Measurements from ENCODE around the gene DR1.
"Not testable (repeated sequence)": the region's sequence is repeated elsewhere in the genome, so short reads cannot be mapped to it uniquely, and the experiment has no call there.

Gene DR1

DNA sequence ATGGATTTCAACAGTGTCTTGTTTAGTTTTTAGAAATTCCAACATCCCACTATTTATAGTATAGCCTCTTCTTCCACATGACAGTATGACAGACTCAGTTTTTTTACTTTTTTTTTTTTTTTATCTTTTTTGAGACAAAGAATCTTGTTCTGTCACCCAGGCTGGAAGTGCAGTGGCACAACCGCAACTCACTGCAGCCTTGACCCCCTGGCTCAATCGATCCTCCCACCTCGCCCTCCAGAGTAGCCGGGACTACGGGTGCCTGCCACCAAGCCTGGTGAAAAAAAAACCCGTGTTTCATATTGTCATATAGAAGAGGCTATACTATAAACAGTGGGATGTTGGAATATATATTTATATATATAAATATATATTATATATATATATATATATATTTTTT is 1.2 kb upstream of the DR1 start:
- no peak for DNase-seq

DNA sequence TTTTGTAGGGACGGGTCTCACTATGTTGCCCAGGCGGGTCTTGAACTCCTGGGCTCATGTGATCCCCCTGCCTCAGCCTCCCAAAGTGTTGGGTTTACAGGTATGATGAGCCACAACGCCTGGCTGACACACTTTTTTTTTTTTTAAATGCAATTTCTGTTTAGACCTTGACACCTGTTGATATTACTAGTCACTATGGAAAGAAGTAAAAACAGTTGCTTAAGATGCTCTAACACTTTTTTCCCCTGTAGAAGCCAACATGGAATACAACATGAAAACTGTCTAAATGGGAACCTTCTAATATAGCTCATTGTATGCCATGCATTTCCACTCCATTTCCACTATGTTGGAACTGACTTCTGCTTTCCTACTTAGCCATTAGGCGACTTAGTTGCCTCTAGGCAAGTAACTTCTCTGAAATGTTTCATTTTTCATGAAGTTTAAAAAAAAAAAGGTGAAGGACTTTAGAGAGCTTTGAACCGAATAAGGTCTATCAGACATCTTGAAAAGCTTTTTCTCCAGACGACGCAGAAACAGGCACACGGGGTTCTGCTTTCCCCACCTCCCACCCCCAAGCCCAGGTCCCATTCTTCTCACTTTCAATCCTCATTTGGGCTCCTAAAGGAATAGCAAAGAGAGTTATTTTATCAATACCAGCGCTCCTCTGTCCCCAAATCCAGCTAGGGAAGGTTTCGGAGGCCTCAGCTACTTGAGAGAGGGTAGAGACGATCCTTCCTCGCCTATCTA is 648 bp upstream of the DR1 start:
- no peak for DNase-seq

- DNase-seq, result peak; percentile 15
Measured at GRCh38 chr1:93346421-93346993, 800 bp downstream of the DR1 start.

- no peak for DNase-seq
Measured at GRCh38 chr1:93347334-93347899, 1.7 kb downstream of the DR1 start.

DNA sequence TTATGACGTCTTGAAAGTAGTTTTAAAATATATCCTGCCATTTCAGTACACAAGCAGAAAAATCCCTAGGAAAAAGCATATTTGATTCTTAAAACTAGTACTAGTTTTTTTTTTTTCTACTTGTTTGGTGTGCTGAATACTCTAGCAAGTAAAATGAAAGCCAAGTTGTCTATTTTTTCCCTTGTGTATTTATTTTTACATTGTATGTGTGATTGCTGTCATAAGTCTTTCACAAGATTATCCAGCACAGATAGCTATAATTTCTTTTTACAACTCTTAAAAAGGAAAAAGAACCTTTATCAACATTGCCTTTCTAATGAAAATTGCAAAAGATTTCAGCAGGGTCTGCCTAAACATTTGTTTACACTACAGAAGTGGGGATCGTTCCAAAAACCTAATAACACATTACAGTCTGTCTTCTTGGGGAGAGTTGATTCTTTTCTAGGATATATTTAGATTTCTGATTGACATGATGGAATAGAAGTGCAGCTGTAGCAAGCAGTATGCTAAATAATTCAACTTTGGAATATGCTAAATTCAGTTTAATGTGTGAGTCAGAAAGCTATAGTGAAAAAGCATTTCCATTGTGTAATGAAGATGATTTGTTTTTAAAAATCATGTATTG is 2.5 kb downstream of the DR1 start:
- no peak for DNase-seq

- no peak for DNase-seq
Measured at GRCh38 chr1:93349231-93350135, 3.8 kb downstream of the DR1 start.

DNA sequence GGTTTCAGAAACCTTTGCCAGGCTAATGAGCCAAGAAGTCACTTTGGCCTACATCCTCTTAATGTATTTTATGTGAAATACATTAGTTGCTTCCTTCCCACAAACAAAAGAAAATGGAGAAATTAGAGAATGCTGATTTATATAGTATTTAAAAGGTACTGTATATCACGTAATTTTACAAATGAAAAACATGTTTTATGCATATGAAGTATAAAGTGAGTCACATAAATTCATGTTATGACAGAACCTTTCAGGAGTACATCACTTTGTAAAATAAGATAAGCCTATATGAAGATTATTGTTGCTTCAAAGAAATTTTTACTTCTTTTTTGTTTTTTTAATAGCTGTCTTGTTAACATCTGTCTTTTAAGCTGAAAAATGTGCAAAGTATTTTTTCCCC is 4.6 kb downstream of the DR1 start:
- DNase-seq, result no peak

DNA sequence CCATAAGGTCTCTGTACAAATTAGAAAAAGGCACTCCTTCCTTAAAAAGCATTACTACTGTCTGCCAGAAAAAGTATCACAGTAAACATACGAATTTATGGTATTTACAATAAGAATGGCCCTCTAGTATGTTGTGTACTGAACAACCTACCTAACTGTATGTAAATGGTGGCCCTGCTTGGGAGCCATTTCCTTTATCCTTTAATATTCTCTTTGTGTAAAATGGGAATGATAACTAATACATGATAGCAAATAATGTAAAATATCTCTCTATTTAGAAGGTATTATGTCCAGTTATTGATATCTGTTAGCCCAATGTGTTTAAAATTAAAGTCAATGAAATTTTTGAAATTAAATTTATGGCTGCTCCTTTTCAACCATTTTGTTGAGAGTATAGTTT is 5.2 kb downstream of the DR1 start:
- DNase-seq, result no peak

GRCh38 chr1:93351346-93351745 is 5.6 kb downstream of the DR1 start:
- DNase-seq, result not testable (repeated sequence)

- no peak for DNase-seq
Measured at GRCh38 chr1:93352376-93352775, 6.7 kb downstream of the DR1 start.

GRCh38 chr1:93353286-93353685 is 7.6 kb downstream of the DR1 start:
- peak; percentile 56 for DNase-seq

DNA sequence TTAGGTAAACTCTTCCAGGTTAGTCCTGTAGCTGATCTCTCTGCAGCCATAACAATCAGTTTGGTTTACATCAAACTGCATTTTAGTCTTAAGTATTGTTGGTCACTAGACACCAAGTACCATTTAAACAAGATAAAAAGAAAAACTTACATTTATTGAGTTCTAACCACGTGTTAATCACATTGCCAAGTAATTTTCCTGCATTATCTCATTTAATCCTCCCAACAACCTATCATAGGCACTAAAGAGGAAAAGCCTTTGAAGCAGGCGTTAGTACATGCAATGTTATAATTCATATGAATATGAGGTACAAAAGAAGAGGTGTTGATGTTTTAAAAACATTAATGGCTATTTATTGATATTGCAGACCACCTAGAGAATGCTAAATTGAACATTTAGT is 9.0 kb downstream of the DR1 start:
- DNase-seq, result no peak

- DNase-seq, result no peak
Measured at GRCh38 chr1:93357242-93357641, 11.5 kb downstream of the DR1 start.

- DNase-seq, result no peak
Measured at GRCh38 chr1:93358293-93358692, 12.6 kb downstream of the DR1 start.

- DNase-seq, result no peak
Measured at GRCh38 chr1:93360111-93360510, 14.4 kb downstream of the DR1 start.

- no peak for DNase-seq
Measured at GRCh38 chr1:93362237-93362636, 16.5 kb downstream of the DR1 start.

DNA sequence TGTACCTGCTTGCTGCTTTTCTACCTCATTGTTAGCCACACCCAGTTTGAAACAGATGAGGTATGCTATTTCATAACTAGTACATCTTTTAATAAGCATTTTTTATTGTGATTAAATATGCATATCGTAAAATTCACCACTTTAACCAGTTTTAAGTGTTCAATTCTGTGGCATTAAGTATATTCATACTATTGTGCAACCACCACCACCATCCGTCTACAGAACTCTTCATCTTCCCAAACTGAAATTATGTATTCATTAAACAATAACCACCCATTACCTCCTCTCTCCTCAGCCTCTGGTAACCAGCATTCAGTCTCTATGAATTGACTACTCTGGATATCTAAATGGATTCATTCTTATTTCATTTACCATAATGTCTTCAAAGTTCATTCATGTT is 20.1 kb downstream of the DR1 start:
- DNase-seq, result no peak

GRCh38 chr1:93369734-93370133 is 24.0 kb downstream of the DR1 start:
- no peak for DNase-seq

DNA sequence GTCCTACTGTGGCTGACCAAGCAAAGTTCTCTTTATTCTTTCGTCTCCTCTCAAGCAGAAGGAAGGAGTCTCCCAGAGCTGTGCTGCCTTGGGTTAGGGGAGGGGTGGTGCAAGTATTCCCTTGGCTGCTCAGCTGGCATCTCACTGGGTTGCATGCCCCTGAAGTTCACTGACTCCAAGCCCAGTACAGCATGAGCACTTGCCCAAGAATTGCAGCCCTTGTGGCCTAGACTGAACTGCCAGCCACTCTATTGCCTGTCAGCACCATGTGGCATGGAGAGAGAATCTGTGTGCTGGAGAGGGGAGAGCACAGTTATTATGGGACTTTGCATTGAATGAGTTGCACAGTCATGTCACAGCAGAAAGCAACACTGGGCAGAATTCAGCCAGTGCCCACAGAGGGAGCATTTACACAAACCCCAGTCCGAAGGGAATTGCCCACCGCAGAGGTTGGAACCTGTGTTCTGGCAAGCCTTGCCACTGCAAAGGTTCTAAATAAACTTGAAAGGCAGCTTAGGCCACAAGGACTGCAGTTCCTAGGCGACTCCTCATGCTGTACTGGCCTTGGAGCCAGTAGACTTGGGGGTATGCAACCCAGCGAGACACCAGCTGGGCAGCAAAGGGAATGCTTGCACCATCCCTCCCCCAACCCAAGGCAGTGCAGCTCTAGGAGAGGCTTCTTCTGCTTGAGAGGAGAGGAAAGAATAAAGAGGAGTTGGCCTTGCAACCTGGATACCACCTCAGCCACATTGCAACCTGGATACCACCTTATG is 28.8 kb downstream of the DR1 start:
- DNase-seq, result no peak

DNA sequence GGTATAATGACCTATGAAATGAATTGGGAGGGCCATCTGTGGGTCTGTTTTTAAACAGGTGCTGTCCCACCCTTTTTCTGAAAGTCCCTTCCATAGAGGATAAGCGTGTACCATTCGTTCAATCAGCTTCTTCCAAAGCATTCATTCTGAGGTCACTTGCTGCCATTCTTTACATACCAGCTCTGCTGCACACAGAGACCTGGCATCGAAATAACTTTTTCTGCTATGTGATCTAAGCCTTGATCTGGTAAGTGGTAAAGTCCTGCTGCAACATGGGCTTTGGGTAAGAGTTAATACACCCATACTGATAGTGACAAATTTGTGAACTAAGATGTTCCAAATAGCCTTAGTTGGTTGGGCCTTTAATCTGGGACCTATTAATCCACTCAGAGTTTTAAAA is 38.9 kb downstream of the DR1 start:
- DNase-seq, result no peak

DNA sequence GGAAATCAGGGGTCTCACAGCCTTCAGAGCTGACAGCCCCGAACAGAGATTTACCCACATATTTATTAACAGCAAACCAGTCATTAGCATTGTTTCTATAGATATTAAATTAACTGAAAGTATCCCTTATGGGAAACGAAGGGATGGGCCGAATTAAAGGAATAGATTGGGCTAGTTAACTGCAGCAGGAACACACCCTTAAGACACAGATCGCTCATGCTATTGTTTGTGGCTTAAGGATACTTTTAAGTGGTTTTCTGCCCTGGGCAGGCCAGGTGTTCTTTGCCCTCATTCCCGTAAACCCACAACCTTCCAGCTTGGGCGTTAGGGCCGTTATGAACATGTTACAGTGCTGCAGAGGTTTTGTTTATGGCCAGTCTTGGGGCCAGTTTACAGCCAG is 40.6 kb downstream of the DR1 start:
- DNase-seq, result not testable (repeated sequence)

- DNase-seq, result peak; percentile 57
Measured at GRCh38 chr1:93394514-93394913, 48.8 kb downstream of the DR1 start.

Data from fibroblast of skin of right quadriceps (primary cell).